ENCODE results near the gene GRWD1.
A peak's percentile ranks its signal among the peaks of the same experiment; 100 is the strongest.

GRWD1 gene

DNA sequence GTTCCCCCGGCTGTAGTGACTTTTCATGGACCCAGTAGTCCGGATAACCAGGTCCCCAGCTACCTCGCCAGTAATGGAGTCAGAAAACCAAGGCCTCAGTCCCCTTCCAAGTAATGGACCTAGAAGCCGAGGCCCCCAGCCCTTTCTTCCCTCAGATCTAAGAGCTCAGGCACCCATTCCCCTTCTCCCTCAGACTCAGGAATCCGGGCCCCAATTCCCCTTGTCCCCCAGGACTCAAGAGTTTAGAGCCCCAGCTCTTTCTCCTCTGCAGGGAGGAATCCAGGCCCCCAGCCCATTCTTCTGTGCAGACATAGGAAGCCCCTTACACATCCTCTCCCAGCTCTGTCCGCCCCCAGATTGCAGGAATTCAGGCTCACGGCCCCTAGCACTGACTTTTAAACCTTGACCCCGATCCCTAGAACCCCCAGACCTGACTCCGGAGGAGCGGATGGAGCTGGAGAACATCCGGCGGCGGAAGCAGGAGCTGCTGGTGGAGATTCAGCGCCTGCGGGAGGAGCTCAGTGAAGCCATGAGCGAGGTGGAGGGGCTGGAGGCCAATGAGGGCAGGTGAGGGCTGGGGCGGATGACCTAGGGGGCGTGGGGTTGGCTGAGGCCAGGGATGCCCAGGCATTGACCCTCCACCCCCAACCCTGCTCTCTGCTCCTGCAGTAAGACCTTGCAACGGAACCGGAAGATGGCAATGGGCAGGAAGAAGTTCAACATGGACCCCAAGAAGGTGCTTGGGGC is 24.3 kb downstream of the GRWD1 start (continued):
- no peak for TF ChIP-seq ZNF571 (tag by site-specific recombination; IDR thresholded peaks at IDR 0.05)
- TF ChIP-seq, protein P1, sequence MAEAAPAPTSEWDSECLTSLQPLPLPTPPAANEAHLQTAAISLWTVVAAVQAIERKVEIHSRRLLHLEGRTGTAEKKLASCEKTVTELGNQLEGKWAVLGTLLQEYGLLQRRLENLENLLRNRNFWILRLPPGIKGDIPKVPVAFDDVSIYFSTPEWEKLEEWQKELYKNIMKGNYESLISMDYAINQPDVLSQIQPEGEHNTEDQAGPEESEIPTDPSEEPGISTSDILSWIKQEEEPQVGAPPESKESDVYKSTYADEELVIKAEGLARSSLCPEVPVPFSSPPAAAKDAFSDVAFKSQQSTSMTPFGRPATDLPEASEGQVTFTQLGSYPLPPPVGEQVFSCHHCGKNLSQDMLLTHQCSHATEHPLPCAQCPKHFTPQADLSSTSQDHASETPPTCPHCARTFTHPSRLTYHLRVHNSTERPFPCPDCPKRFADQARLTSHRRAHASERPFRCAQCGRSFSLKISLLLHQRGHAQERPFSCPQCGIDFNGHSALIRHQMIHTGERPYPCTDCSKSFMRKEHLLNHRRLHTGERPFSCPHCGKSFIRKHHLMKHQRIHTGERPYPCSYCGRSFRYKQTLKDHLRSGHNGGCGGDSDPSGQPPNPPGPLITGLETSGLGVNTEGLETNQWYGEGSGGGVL (tag by site-specific recombination; IDR thresholded peaks at IDR 0.05): 0 out of 2 replicates have a peak, but pooled peaks have one; percentile 11
- no peak for TF ChIP-seq PRDM1 (tag by site-specific recombination; IDR thresholded peaks at IDR 0.05)

DNA sequence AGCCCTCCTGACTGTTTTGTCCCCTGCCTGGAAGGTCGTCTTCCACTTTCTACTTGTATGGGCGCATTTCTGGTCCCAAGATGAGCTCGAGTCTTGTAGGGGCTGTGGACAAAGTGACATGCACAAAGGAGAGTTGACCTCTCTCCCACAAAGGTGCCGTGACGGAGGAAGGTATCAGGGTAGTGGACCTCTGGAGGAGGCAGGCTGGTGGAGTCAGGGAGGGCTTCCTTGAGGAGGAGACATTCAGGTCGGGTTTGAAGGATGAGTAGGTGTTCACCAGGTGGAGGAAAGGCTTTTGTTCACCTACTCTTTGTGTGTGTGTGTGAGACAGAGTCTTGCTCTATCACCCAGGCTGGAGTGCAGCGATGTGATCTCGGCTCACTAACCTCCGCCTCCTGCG is 25.1 kb downstream of the GRWD1 start:
- no peak overlapping the region for H3K4me3 ChIP-seq (ENCODE audit: low read depth, low read length)

DNA sequence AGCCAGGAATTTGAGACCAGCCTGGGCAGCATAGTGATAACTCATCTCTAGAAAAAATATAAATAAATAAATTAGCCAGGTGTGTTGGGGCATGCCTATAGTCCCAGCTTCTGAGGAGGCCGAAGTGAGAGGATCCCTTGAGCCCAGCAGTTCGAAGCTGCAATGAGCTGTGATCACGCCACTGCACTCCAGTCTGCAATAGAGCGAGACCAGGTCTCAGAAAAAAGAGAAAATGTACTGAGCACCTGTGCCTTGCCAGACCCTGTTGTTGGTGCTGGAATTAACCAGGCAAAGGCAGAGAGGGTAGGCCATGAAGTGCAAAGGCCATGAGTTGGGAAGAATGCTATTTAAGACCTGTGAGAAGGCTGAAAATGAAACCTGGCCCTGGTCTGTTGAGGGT is 26.1 kb downstream of the GRWD1 start:
- peaks cover 43 to 63% of the 10 kb centered on the region in 2 experiments for H3K36me3 ChIP-seq (ENCODE audit: control insufficient read depth in 2 of 2, insufficient read depth in 1 of 2, low read length in 2 of 2)
- no peaks in the 10 kb centered on the region for H3K9me3 ChIP-seq (ENCODE audit: control insufficient read depth, insufficient read depth, low read depth, low read length)
- H3K4me1 ChIP-seq (ENCODE audit: control insufficient read depth, insufficient read depth, low read length): peaks cover 11% of the 10 kb centered on the region
- H3K27ac ChIP-seq (ENCODE audit: extremely low read depth, low read depth, low read length): no peak overlapping the region
- ChIA-PET CTCF (no interaction called here), POLR2A (interaction anchor here (1.2 kb wide), 1 partner anchor 31 kb away, joined by 5 read pairs; no protein-coding TSS in a partner anchor)
- no peak overlapping the region for H3K4me3 ChIP-seq (ENCODE audit: low read depth, low read length)
- TF ChIP-seq ZNF214 (tag by site-specific recombination; IDR thresholded peaks at IDR 0.05; ENCODE audit: borderline replicate concordance): no peak
- no peak for TF ChIP-seq ZNF292 (tag by site-specific recombination; IDR thresholded peaks at IDR 0.05; ENCODE audit: borderline replicate concordance, low read depth)
- TF ChIP-seq, protein P2, sequence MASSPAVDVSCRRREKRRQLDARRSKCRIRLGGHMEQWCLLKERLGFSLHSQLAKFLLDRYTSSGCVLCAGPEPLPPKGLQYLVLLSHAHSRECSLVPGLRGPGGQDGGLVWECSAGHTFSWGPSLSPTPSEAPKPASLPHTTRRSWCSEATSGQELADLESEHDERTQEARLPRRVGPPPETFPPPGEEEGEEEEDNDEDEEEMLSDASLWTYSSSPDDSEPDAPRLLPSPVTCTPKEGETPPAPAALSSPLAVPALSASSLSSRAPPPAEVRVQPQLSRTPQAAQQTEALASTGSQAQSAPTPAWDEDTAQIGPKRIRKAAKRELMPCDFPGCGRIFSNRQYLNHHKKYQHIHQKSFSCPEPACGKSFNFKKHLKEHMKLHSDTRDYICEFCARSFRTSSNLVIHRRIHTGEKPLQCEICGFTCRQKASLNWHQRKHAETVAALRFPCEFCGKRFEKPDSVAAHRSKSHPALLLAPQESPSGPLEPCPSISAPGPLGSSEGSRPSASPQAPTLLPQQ (tag by site-specific recombination; IDR thresholded peaks at IDR 0.05): no peak
- TF ChIP-seq GLI4 (tag by site-specific recombination; IDR thresholded peaks at IDR 0.05): no peak
- no peak for TF ChIP-seq ZNF558 (tag by site-specific recombination; IDR thresholded peaks at IDR 0.05)
- TF ChIP-seq, protein P3, sequence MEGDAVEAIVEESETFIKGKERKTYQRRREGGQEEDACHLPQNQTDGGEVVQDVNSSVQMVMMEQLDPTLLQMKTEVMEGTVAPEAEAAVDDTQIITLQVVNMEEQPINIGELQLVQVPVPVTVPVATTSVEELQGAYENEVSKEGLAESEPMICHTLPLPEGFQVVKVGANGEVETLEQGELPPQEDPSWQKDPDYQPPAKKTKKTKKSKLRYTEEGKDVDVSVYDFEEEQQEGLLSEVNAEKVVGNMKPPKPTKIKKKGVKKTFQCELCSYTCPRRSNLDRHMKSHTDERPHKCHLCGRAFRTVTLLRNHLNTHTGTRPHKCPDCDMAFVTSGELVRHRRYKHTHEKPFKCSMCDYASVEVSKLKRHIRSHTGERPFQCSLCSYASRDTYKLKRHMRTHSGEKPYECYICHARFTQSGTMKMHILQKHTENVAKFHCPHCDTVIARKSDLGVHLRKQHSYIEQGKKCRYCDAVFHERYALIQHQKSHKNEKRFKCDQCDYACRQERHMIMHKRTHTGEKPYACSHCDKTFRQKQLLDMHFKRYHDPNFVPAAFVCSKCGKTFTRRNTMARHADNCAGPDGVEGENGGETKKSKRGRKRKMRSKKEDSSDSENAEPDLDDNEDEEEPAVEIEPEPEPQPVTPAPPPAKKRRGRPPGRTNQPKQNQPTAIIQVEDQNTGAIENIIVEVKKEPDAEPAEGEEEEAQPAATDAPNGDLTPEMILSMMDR (tag by site-specific recombination; IDR thresholded peaks at IDR 0.05): no peak
- no peak for TF ChIP-seq GLIS2 (tag by site-specific recombination; IDR thresholded peaks at IDR 0.05)
- TF ChIP-seq ZNF426 (tag by site-specific recombination; IDR thresholded peaks at IDR 0.05): no peak
- TF ChIP-seq, protein P4, sequence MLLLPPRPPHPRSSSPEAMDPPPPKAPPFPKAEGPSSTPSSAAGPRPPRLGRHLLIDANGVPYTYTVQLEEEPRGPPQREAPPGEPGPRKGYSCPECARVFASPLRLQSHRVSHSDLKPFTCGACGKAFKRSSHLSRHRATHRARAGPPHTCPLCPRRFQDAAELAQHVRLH (tag by site-specific recombination; IDR thresholded peaks at IDR 0.05): no peak

More for the DNA sequence above, 25.1 kb downstream of the GRWD1 start:
- Histone ChIP-seq H3K27ac (ENCODE audit: extremely low read depth, low read depth, low read length) (no peak overlapping the region), H3K4me1 (ENCODE audit: control insufficient read depth, insufficient read depth, low read length) (peaks cover 11% of the 10 kb centered on the region), H3K36me3 (ENCODE audit: control insufficient read depth in 2 of 2, insufficient read depth in 1 of 2, low read length in 2 of 2) (peaks cover 34 to 56% of the 10 kb centered on the region in 2 experiments), H3K9me3 (ENCODE audit: control insufficient read depth, insufficient read depth, low read depth, low read length) (no peaks in the 10 kb centered on the region)
- ChIA-PET POLR2A (interaction anchor here (1.3 to 1.7 kb wide), 5 partner anchors 9 to 140 kb away, joined by 3 to 8 read pairs (median 5); partner anchors contain the start of genes SYNGR4 and TMEM143), CTCF (interaction anchor here (1.0 to 1.8 kb wide), 4 partner anchors 19 to 157 kb away, joined by 4 to 9 read pairs (median 4); no protein-coding TSS in a partner anchor)
- TF ChIP-seq, protein P5, sequence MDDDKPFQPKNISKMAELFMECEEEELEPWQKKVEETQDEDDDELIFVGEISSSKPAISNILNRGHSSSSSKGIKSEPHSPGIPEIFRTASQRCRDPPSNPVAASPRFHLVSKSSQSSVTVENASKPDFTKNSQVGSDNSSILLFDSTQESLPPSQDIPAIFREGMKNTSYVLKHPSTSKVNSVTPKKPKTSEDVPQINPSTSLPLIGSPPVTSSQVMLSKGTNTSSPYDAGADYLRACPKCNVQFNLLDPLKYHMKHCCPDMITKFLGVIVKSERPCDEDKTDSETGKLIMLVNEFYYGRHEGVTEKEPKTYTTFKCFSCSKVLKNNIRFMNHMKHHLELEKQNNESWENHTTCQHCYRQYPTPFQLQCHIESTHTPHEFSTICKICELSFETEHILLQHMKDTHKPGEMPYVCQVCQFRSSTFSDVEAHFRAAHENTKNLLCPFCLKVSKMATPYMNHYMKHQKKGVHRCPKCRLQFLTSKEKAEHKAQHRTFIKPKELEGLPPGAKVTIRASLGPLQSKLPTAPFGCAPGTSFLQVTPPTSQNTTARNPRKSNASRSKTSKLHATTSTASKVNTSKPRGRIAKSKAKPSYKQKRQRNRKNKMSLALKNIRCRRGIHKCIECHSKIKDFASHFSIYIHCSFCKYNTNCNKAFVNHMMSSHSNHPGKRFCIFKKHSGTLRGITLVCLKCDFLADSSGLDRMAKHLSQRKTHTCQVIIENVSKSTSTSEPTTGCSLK (tag by site-specific recombination; IDR thresholded peaks at IDR 0.05): no peak
- TF ChIP-seq RBAK (tag by site-specific recombination; IDR thresholded peaks at IDR 0.05) (no peak), ZNF121 (tag by site-specific recombination; IDR thresholded peaks at IDR 0.05) (no peak), ZNF391 (tag by site-specific recombination; IDR thresholded peaks at IDR 0.05; ENCODE audit: borderline replicate concordance, low read depth) (no peak), SCRT1 (tag by site-specific recombination; IDR thresholded peaks at IDR 0.05; ENCODE audit: borderline replicate concordance) (no peak), ZNF776 (tag by site-specific recombination; IDR thresholded peaks at IDR 0.05; ENCODE audit: borderline replicate concordance) (no peak), ZNF24 (tag by site-specific recombination; IDR thresholded peaks at IDR 0.05) (no peak), ZBTB20 (tag by site-specific recombination; IDR thresholded peaks at IDR 0.05) (no peak), ZNF561 (tag by site-specific recombination; IDR thresholded peaks at IDR 0.05; ENCODE audit: borderline replicate concordance) (no peak), ZNF10 (tag by site-specific recombination; IDR thresholded peaks at IDR 0.05) (no peak), ZNF169 (tag by site-specific recombination; IDR thresholded peaks at IDR 0.05) (no peak), ZNF768 (tag by site-specific recombination; IDR thresholded peaks at IDR 0.05) (no peak), ZNF629 (tag by site-specific recombination; IDR thresholded peaks at IDR 0.05) (no peak), ZNF274 (IDR thresholded peaks at IDR 0.05; ENCODE audit: low read length) (no peak), ZNF274 (tag by site-specific recombination; IDR thresholded peaks at IDR 0.05; ENCODE audit: borderline replicate concordance) (no peak), ZNF785 (tag by site-specific recombination; IDR thresholded peaks at IDR 0.05) (no peak), OSR2 (tag by site-specific recombination; IDR thresholded peaks at IDR 0.05) (no peak)
- TF ChIP-seq, protein P6, sequence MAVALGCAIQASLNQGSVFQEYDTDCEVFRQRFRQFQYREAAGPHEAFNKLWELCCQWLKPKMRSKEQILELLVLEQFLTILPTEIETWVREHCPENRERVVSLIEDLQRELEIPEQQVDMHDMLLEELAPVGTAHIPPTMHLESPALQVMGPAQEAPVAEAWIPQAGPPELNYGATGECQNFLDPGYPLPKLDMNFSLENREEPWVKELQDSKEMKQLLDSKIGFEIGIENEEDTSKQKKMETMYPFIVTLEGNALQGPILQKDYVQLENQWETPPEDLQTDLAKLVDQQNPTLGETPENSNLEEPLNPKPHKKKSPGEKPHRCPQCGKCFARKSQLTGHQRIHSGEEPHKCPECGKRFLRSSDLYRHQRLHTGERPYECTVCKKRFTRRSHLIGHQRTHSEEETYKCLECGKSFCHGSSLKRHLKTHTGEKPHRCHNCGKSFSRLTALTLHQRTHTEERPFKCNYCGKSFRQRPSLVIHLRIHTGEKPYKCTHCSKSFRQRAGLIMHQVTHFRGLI (tag by site-specific recombination; IDR thresholded peaks at IDR 0.05): no peak

Measured in HEK293 (cell line).